GM18868 (cell line): Measurements from ENCODE around the gene PPFIA2.
"Not testable (repeated sequence)": the region's sequence is repeated elsewhere in the genome, so short reads cannot be mapped to it uniquely, and the experiment has no call there.

Source experiments
- ATAC-seq: cut with Tn5 transposase; IDR thresholded peaks from one replicate; pipeline ENCODE4 v1.9.1; 2021; ENCODE audit warnings: mild to moderate bottlenecking, moderate library complexity; ENCODE audit not compliant: unreplicated experiment

Gene PPFIA2

DNA sequence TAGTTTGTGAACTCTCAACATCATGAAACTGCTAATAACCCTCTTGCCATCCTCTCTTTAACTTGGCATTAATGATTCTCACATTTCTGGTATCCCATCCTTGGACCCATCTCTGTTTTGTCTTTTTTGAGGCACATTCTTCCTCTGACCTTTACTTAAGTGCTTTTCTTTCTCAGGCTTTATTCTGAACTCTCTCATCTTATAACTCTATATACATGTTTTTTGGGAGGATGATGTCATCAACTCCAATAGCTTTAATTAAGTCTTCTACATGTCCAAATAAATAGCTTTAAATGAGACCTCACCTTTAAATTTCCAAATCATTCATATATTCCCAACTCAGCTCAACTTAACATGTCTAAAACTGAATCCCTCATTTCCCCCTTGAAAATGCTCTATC is 88.4 kb downstream of the PPFIA2 start:
- ATAC-seq = no peak

DNA sequence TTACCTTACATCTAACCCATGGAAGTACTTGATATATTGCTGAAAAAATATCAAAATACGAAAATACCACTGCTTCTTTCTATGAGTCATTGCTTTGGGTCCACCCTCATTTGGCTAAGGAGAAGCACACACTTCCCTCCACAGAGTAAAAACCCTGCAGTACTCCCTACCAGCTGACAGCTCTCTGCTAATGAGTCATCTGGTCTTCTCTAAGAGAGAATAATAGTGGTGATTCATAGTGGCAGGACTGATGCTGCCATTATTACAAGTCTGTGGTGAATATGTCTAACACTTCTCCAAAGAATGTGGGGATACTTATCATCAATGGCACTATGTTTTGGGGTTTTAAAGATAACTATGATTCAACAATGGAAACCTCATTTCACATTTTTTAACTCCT is 90.7 kb downstream of the PPFIA2 start:
- peak; percentile 100 for ATAC-seq

DNA sequence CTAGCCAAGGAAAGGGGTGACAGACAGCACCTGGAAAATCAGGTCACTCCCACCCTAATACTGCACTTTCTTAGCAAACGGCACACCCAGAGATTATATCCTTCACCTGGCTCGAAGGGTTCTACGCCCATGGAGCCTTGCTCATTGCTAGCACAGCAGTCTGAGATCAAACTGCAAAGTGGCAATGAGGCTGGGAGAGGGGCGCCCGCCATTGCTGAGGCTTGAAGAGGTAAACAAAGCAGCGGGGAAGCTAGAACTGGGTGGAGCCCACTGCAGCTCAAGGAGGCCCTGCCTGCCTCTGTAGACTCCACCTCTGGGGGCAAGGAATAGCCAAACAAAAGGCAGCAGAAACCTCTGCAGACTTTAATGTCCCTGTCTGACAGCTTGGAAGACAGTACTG is 99.8 kb downstream of the PPFIA2 start:
- ATAC-seq = not testable (repeated sequence)

DNA sequence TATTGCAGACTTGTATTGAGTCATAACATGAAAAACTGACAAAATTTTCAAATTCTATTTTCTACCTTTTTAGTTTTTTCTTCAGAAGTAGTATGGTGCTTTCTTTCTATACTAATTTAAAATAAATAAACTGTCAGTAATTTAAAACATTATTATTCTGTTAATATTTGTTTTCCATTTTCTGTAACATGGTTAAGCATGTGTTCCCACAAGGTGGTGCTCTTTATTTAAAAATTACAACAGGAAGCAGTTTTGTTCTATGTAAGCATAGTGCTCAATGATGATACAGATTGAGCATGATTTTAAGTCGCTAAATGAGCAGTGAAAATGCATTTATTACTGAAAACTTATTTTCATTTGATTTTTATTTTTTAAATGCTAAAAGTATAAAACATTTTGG is 114.6 kb downstream of the PPFIA2 start:
- ATAC-seq = peak; percentile 89

DNA sequence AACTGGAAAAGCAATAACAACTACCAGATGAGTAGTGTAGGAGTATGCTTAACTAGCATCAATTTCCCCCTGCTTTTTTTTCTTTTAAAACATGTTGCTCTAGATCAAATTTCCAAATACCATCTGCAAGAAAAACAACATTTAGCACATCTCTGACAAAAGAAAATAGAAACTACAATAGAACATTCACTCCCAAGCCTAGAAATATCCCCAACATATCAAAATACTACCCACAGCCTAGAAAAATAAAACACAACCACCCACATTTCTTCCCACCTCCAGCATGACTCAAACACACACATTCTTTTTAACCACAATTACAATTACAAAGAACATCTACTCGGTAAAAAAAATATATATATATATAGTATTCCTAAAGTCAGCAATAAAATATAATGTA is 120.0 kb downstream of the PPFIA2 start:
- ATAC-seq = no peak

DNA sequence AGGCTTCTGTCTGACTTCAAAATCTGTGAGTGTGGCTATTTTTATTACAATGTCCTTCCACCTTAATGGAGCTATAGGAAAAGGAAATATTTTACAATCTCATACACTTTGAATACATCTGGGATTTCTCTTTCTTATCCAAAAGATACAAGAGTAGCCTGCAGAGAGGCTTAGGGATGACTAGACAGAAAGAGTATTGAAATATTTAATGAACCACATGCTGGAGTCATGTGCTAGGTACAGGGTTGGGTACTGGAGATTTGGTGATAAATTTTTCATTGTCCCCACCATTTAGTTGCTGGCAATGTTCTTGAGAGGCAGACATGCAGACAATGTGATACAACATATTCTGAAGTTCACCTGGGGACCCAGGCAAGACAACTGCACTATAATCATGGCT is 126.0 kb downstream of the PPFIA2 start:
- no peak for ATAC-seq

DNA sequence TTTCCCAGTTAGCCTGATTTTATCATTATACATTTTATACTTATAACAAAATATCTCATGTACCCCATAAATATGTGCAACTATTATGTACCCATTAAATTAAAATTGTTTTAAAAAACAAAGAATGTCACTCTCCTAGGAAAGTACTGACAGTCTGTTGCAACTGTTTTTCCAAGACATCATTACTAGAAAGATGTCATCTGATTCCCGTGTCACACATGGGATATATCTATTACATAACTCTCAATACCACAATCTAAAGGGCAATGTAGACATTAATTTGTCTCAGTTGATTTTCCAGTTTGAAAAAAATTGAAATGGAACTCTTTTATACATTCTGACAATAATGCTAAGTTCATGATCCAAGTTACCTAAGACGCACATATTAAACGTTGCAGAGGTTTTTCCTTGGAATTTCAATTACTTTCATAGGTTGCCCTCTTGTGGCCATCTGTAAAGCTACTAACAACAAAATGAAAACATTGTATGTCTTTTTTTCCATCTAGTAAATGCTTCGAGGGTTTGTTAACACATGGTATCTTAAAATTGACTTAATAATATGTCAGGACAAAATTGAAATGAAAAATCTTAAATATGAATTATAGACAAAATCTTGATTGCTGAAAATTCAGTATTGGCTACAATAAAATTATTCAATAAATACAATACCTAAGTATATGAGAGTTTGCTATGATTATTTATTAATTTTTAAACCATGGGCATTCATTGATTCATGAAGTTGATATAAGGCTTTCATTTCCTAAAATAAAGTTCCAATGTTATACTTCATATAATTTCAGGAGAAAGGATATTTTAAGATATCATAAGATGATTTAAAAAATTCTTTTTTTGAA is 131.6 kb downstream of the PPFIA2 start:
- ATAC-seq = no peak

DNA sequence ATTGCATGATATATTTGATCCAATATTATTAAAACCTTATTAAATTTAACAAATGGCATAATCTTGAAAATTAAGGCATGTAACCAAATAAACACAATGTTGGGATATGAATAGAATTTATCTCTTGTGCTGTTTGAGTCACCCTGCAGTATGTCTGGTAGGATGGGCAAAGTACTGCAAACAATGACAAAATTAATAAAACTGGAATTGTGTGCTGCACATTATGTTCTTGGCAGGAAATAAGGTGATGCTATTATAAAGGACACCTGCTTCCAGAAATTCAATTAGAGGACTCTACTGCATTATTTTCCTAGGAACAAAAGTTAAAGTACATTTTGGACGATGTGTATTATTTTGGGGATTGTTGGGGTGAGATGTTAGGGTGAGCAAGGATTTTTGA is 132.7 kb downstream of the PPFIA2 start:
- no peak for ATAC-seq

DNA sequence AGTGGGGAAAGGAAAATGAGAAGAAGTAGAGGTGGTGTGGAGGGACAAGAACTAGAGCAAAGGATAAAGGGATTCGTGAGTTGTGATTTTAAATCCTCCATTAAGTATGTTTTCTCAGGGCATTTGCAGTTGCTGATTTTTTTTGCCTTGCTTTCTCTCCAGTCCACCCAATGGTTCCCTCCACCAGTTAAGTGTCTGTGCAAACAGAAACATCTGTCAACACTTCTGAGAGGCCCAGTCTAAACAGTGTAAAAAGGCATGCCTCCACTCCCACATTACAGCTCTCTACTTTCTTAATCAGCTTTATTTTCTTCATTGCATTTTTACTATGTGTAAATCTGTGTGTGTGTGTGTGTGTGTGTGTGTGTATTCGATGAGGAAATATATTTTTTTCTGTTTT is 141.2 kb downstream of the PPFIA2 start:
- no peak for ATAC-seq

DNA sequence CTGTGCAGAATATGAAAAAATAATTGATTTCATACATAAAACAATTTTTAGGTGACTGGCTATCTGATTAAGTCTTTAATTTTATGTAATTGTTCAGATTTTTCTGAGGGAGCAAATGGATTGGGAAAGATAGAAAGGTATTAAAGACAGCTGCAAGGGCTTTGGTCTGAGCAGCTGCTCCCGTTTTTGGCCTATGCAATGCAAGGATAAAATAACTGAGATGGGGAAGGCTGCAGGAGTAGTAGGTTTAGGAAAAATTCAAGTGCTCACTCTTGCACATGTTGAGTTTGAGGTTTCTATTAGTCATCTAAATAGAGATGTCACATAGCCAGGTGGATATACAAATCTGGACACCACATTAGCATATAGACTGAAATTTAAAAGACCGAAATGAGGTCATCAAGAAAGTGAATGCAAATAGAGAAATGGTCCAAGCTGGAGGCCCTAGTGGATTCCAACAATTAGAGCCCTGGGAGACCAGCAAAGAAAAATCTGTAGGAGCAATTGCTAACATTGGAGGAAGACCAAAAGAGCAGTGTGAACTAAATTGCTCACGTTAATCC is 144.0 kb downstream of the PPFIA2 start:
- no peak for ATAC-seq

DNA sequence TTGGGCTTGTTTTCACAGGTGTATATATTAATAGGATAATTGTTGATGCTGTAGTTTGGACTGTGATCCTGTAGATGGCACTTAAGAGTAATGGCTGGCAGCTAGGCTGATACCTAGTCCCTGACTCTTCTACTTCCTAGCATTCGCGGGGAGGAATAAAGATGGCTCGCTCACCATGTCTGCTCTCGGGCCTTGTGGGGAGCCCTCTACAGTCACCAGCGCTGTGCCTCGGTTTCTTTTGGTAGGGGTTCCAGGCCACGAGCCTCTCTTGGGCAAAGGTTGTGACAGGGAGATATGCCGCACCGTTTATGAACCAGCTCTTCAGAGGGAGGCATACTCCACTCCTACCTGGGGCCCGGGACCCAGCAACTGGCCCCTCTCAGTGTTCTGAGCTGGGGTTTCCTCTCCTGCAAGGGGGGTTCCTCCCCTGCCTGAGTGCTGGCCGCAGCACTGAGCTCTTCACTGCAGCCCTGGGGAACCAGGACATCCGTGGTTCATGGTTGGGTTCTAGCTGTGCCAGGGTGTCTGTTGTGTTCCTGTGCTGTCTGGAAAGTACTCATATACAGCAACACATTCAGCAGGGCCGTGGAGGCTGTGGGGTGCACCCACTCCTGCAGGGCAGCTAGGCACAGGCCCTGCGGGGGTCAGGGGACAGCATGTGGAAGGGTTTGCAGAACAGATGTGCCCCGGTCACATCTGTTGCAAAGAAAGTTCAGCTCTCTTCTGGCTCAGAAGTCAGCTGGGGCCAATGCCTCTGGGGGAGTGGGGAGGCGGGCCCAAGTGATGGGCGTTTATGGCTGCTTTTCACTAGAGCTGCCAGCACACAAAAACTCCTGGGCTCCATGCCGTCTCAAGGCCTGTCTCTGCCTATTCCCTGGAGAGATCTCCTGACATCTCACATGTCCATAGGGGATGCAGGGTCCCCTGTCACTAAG is 147.9 kb downstream of the PPFIA2 start:
- peak; percentile 88 for ATAC-seq

DNA sequence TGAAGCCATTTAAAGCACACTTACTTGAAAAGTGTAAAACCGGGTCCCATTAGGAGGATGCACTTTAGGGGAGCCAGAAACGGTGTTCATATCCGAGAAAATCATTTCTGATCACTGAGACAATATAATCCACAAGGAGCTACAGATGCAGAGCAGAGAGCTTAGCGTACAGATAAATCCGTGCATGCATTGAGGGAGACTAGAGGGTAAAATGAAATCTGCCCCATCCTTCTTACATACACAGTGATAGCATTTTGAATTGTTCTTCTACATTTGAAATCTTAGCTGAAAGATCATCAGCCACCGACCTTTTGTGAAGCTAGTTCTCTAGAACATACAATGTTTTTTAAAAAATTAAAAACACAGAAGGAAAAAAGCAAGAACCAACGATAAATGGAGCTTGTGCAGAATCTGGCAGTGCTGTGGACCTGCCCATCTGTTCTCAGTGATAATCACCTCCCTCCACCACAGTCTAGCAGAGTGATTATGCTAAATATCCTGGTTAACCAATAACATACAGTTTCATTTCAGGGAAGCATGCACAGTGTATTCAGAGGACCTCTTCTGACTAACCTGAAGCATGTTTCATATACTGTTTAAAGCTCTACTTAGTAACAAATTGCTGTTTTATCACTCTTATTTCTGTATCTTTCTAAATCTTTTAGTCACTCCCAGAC is 161.1 kb downstream of the PPFIA2 start:
- no peak for ATAC-seq

DNA sequence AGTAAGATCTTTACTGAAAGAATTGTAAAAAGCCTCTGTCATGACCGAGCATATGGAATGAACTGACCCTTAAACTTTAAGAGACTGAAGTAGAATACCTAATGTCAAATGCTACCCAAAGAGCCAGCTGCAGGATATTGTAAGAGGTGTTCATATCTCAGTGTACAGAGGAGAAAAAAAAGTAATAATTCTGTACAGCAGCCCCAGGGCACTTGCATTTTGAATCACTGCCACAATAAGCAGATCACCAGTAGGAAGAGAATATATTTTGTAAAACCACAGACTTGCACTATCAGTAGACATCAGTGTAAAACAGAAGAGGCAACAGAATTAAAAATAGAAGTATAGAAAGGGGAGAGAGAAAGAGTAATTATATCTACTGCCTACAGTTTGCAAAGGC is 162.6 kb downstream of the PPFIA2 start:
- ATAC-seq = no peak

DNA sequence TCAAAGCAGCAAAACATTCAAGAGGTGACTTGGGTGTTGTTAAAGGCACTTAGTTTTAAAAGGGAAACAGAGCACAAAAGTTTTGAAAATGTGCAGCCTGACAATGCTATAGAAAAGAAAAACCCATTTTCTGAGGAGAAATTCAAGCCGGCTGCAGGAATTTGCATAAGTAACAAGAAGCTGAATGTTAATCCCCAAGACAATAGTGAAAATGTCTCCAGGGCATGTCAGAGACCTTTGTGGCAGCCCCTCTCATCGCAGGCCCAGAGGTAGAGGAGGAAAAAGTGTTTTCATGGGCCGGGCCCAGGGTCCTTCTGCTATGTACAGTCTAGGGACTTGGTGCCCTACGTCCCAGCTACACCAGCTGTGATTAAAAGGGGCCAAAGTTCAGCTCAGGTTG is 167.9 kb downstream of the PPFIA2 start:
- no peak for ATAC-seq

DNA sequence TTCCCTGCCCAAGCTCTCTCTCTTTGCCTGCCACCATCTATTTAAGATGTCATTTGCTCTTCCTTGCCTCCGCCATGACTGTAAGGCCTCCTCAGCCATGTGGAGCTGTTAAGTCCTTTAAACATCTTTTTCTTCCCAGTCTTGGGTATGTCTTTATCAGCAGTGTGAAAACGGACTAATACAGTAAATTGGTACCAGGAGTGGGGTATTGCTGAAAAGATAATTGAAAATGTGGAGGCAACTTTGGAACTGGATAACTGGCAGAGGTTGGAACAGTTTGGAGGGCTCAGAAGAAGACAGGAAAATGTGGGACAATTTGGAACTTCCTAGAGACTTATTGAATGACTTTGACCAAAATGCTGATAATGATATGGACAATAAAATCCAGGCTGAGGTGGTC is 168.4 kb downstream of the PPFIA2 start:
- not testable (repeated sequence) for ATAC-seq

DNA sequence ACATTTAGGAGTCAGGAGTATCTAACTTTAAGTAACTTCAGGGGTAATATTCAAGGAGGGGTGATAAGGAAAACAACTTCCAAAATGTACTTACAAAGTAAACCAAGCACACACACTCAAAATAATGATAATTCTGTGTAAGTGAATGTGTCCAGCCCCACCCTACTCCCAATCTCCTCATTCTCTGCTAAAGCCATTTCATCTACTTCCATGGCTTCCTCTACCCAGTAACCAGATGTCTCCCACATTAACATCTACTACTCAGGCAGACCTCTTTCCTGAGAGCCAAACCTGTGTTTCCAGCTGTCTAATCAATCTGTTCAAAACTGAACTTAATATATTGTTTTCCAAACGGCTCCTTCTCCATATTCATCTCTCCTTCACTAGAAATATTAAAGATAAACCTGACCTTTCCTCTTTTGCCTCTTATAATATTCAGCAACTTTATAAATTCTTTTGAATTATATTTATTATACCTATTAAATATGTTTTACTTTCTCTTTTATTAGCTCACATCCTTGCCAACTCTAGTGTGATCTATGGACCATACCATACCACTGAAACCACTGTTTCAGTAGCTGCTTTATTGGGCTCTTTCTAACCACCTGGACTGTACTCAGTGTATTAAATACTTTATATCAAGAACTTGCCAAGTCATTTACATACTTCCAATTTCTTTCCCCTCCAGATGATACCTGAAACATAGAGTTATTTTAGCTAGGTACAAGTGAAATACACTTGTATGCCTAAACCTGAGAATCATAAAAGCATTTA is 170.7 kb downstream of the PPFIA2 start:
- peak; percentile 67 for ATAC-seq

DNA sequence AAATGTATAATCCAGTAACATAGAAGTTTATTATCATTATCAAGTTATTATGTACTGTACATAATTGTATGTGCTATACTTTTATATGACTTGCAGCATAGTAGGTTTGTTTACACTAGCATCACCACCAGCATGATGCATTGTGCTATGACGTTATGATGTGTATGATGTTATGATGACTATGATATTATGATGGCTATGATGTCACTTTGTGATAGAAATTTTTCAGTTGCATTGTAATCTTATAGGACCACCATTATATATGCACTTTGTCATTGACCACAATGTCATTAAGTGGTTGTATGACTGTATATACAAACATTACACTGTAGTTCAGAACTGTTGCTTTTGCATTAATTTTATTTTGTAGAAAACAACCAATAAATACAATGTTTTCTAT is 173.4 kb downstream of the PPFIA2 start:
- ATAC-seq = no peak

DNA sequence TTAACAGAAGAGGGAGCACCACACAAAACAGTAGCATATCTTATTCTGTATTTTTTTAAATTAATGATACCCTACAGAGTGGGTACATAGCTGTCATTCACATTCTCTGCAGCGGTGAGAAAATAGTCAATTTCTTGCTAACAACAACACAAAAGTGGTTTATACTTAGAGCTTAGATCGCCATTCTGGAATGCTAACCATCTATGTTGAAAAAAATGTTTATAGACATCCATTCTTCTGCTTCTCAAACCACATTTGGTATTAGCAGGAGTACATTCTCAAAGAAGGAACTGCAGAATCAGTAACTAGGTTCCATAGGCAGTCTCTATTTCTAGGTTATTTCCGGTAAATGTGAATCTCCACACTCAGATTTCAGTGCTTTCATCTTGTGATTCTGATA is 185.9 kb downstream of the PPFIA2 start:
- no peak for ATAC-seq

DNA sequence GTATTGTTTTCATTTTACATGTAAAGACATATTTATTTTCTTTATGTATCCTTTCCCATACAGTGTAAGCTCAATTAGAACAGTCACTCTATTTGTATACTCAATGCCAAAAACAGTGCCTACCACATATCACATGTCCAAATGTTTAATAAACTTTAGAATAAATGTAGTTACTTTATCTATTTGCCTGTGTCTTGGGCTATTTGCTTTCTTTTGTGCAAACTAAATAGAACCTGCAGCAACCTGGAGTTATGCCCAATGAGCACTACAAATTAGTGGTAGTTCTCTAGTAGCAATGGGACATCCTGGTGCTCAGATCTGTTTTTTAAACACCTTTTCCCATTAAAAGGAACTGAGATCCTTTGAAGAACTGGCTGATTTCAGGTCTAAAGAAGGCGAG is 186.7 kb downstream of the PPFIA2 start:
- ATAC-seq = no peak

DNA sequence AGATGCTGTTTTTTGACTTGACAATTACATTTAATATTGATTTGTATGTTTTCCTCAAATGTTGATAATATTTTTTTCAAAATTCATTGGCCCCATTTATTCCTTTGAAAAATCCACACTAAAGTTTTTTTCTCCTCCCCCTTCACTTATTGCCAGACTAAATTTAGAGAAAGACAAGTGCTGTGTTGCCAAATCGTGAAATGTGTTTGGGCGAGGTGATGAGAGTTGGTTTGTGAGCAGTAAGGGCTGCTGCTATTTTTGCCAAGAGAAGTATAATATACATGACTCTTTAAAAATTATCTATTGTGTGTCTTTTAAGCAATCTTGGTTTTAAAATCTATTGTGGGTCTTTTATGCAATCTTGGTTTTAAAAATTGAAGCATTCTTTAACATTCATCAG is 188.9 kb downstream of the PPFIA2 start:
- ATAC-seq = no peak
